HG03439 (cell line): ENCODE measurements around the gene F13A1.

ENCODE experiments used
- ATAC-seq: cut with Tn5 transposase; IDR thresholded peaks from one replicate; pipeline ENCODE4 v1.9.1; 2021; ENCODE audit warnings: mild to moderate bottlenecking, moderate library complexity; ENCODE audit not compliant: unreplicated experiment

Gene F13A1

DNA sequence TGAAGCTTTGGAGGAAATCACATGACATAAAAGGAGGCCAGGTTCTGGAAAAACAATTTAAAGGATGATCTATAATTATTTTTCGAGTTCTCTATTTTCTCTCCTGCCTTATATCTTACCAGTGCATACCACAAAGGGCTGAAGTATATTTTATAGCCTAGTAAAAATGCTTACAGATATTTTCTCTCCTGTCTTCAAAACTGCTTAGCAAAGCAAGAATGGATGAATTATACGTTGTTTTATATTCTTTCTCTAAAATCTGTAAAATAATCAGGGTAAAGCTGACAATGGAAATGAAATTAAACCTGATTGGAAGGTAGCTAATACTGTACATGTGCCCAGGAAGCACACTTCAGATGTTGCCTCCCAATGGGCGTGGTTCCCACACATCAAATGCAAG, 123.7 kb downstream of the F13A1 start:
- ATAC-seq, result no peak

DNA sequence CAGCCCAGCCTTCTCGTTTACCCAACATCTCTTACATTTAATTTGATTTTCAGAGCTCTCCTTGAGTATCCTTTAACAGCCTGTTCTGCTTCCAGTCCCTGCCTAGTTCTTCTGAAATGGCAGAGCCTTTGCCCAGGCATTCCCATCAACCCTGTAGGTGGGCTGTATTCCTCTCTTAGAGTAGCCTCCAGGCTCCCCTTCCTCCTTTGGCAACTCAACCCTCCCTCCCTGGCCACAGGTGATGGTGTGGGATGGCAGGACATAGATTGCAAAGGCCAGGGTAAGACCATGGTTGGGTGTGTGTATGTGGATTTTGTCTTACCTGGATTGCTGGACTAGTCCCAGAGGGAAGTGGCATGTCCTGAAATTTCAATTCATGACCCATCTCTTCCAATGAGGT, 125.4 kb downstream of the F13A1 start:
- no peak for ATAC-seq

DNA sequence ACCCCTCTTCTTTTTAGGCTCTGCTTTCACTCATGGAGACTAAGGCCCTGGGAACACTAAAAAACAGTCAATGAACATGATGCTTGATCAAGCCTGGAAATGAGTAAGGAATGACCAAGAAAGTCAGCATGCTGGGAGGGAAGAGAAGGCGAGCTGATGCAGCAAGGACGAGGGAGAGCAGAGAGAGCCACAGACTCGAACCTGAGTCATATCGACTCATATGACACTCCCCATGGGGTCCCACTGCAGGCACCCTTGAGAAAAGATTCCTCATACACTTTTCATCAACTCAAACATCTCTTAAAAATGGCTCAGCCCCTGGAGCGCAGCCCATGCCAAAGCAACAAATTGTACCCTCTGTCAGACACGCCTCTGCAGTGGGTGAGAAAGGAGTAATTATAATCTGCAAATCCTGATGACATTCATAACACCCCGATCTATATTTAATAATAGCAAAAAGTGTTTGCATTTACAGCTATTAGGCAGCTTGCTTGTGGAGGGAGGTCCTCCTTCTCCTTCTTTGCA, 127.2 kb downstream of the F13A1 start:
- no peak for ATAC-seq

DNA sequence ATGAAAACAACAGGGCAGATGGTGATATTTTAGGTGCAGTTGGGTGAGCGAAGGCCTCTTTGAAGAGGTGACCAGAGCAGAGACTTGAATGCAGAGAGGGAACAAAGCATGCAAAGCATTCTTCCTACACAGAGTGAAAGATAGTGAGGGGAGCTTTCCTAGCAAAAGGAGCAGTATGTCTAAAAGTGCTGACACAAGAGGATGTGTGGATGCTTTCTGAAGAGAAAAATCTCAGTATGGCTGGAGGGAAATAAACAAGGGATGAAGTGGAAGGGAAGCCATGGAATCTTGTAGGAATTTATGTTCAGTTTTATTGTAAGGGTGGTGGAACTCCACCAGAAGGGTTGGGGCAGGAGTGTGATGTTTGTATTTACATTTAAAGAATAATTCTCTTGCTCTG, 128.6 kb downstream of the F13A1 start:
- ATAC-seq, result no peak

- no peak for ATAC-seq
Measured at GRCh38 chr6:6191476-6191875, 129.0 kb downstream of the F13A1 start.

GRCh38 chr6:6180684-6181083, 139.8 kb downstream of the F13A1 start:
- no peak for ATAC-seq

- ATAC-seq, result no peak
Measured at GRCh38 chr6:6179858-6180623, 140.4 kb downstream of the F13A1 start.

DNA sequence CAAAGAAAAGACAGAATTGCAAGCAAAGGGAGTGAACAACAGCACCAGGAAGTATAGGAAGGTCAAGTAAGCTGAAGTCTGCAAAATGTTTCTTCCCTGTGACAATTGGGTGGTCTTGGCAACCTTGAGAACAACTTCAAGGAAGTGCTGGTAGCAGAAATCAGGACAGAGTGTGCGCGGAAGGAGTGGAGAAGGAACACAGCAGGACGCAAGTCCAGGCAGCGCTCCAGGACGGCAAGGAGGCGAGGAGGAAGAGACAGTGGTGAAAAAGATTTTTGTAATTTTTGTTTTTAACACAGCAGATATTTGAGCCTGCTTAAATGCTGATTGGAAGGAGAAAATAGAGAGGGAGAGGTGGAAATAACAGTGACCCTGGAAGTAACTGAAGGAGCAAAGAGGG, 141.7 kb downstream of the F13A1 start:
- ATAC-seq, result no peak

DNA sequence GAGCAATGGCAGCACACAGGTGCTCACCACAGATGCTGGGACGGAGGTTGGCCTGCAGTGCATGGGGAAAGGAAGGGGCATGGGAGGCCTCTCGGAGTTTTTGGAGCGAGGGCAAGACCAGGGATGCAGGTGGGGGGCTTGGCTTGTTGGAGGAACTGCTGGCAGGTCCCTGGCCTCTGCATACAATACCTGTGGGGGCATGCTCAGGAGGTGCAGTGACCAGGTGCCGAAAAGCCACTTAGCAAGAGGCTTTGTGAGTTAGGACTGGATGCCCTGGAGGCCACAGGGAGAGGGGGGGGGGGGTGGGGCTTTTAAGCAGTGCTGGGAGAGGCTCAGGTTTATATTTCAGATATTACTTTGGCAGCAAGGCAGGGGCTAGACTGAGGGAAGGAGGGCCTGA, 142.7 kb downstream of the F13A1 start:
- no peak for ATAC-seq

DNA sequence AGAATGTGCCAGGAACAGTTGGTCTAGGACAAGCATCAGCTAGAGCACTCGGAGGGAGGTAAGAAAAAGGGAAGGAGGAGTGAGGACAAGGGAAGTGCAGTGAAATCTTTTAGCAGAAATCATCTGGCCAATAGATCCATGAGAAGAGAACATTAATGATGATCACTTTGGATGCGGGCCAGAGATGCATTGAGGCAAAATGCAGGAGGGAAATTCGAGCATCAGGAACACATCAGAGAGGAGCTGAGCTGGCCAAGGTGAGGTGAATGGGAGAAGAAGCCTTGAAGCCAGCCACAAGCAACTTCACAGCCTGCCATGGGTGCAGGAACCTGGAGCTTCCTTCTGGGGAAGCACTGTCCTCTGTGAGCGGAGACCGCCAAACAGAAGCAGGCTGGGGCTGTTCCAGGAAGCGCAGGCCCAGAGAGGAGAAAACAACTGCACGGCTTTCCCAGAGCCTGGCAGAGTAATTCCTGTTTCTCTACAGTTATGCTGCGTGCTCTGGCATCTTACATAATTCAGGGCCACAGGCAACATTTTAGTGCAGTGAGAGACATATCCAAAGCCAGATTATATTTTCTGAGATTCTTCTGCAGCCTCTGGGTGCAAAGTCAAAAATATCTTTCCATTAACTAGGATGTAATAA, 143.8 kb downstream of the F13A1 start:
- no peak for ATAC-seq

- no peak for ATAC-seq
Measured at GRCh38 chr6:6176127-6176526, 144.3 kb downstream of the F13A1 start.

DNA sequence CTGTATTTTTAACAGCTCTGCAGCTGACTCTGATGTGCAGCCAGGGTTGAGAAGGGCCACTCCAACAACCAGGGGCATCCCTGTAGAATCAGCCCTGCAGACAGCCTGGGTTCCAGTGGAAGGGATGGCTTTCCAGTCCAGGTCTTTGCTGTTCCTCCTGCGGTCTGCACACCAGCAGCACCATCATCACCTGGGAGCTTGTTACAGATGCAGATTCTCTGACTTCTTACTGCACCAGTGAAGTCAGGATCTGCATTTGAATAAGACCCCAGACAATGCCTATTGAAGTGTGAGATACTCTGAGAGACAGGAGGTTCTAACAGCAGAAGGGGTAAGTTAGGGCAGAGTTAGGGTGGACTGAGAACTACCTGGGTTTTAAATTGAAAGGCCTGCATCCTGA, 151.3 kb downstream of the F13A1 start:
- no peak for ATAC-seq

DNA sequence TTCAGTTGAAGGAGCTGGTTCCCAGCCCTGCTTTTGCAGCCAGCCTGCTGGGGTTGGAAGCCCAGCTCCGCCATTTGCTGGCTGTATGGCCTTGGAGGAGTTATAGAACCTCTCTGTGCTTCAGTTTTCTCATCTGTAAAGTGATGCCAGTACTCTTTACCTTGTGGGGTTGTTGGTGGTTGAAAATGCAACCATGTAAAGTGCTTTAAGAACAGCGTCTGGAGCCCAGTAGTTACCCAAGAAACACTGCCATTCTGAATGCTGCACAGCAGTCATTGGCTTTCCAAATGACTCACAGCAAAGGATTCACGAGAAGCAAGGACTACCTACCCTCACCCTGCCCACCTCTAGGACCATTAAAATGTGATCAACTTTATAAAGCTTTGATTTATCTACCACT, 154.4 kb downstream of the F13A1 start:
- no peak for ATAC-seq

GRCh38 chr6:6164367-6164766, 156.1 kb downstream of the F13A1 start:
- no peak for ATAC-seq

- no peak for ATAC-seq
Measured at GRCh38 chr6:6154335-6154734, 166.1 kb downstream of the F13A1 start.

GRCh38 chr6:6152060-6152459, 168.4 kb downstream of the F13A1 start:
- no peak for ATAC-seq

- ATAC-seq, result no peak
Measured at GRCh38 chr6:6148192-6148815, 172.2 kb downstream of the F13A1 start.

DNA sequence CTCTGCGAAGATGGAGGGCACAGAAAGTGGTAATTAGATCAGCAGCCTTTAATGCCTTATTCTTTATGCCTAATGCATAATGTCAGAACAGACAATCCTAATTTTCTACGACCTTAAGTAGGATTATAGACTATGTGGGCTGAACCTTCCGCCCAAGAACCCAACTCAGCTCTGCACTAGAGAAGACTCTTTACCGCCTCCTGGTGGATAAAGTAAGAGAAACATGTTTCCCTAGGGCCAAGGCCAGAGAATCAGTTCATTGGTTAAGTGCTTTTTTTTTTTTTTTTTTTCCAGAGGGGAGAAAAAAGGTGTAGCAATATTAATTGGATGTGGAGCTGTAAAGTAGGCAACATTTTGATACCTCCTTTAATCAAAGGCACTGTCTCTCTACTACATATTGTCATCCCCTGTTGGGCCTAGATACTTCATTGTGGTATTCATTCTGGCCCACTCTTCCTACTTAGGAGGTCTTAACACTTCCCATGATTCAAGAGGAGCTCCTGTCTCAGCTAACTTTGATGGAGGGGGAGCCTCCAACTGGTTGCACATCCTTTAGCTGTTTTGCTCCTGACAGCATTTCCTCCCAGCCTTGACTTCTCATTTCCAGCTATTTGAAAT, 188.9 kb downstream of the F13A1 start:
- no peak for ATAC-seq

DNA sequence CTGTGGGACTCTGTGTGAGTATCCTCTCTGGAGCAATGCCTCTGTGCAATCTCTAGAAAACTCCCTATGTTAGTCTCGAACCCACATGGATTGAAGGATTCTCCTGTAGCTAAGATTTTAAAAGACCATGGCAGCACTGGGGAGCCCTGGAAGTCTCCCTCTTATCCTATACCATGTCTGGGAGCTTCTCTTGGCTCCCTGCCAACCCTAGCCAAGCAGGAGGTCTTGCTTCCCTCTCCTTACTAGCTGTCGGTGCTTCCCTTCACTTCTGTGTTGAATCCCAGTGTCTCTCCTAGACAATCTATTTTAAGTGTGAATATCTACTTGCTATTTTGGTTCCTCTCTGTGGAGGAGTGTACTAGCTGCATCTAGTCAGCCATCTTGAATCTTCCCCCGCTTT, 195.0 kb downstream of the F13A1 start:
- ATAC-seq, result no peak

- ATAC-seq, result no peak
Measured at GRCh38 chr6:6123803-6124202, 196.7 kb downstream of the F13A1 start.

GRCh38 chr6:6121943-6122342, 198.5 kb downstream of the F13A1 start:
- no peak for ATAC-seq
